Lower leg skin (tissue), 3 donors: ENCODE measurements around the gene NAV2.

Experiments
- POLR2A ChIP-seq, 2 donors: fragments of 450-650 bp; IDR thresholded peaks; one replicate each; pipeline ENCODE4 v1.6.1; 2016 to 2017; ENCODE audit warnings: antibody characterized with exemption in 2 of 2, mild to moderate bottlenecking in 1 of 2, moderate library complexity in 1 of 2
- TF ChIP-seq, protein P1 (sequence below), 3 donors: fragments of 450-650 bp; IDR thresholded peaks; one replicate each; pipeline ENCODE4 v1.5.1; 2016; ENCODE audit warnings: antibody characterized with exemption in 3 of 3, mild to moderate bottlenecking in 3 of 3, moderate library complexity in 2 of 3

GRCh38 chr11:19979519-19979845, 266.8 kb downstream of the NAV2 start:
- TF ChIP-seq, protein P1, sequence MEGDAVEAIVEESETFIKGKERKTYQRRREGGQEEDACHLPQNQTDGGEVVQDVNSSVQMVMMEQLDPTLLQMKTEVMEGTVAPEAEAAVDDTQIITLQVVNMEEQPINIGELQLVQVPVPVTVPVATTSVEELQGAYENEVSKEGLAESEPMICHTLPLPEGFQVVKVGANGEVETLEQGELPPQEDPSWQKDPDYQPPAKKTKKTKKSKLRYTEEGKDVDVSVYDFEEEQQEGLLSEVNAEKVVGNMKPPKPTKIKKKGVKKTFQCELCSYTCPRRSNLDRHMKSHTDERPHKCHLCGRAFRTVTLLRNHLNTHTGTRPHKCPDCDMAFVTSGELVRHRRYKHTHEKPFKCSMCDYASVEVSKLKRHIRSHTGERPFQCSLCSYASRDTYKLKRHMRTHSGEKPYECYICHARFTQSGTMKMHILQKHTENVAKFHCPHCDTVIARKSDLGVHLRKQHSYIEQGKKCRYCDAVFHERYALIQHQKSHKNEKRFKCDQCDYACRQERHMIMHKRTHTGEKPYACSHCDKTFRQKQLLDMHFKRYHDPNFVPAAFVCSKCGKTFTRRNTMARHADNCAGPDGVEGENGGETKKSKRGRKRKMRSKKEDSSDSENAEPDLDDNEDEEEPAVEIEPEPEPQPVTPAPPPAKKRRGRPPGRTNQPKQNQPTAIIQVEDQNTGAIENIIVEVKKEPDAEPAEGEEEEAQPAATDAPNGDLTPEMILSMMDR (IDR thresholded peaks at IDR 0.05), result no peak
- no peak for TF ChIP-seq POLR2A (IDR thresholded peaks at IDR 0.05)
